Measurements from ENCODE around the gene FBN1.

The FBN1 gene

GRCh38 chr15:48616216-48616615, 29.3 kb downstream of the FBN1 start:
- ChIA-PET POLR2A (no interaction called here), CTCF (no interaction called here)
- Histone ChIP-seq H3K4me3 (ENCODE audit: low read depth, low read length) (no peak overlapping the region), H3K36me3 (ENCODE audit: control insufficient read depth in 2 of 2, insufficient read depth in 1 of 2, low read length in 2 of 2) (no peaks in the 10 kb centered on the region), H3K27ac (ENCODE audit: extremely low read depth, low read depth, low read length) (no peak overlapping the region), H3K4me1 (ENCODE audit: control insufficient read depth, insufficient read depth, low read length) (no peaks in the 10 kb centered on the region), H3K9me3 (ENCODE audit: control insufficient read depth, insufficient read depth, low read depth, low read length) (no peaks in the 10 kb centered on the region)
- TF ChIP-seq ZNF366 (tag by site-specific recombination; conservative IDR thresholded peaks at IDR 0.05) (no peak), ZNF560 (tag by site-specific recombination; IDR thresholded peaks at IDR 0.05; ENCODE audit: borderline replicate concordance) (no peak), ZNF521 (tag by site-specific recombination; IDR thresholded peaks at IDR 0.05) (no peak), ZSCAN18 (tag by site-specific recombination; IDR thresholded peaks at IDR 0.05) (no peak), ZFP3 (tag by site-specific recombination; IDR thresholded peaks at IDR 0.05; ENCODE audit: low read depth) (no peak), ZNF561 (tag by site-specific recombination; IDR thresholded peaks at IDR 0.05; ENCODE audit: borderline replicate concordance) (no peak), SCRT1 (tag by site-specific recombination; IDR thresholded peaks at IDR 0.05; ENCODE audit: borderline replicate concordance) (no peak), ZNF626 (tag by site-specific recombination; IDR thresholded peaks at IDR 0.05) (no peak)

GRCh38 chr15:48614051-48614450, 31.5 kb downstream of the FBN1 start:
- no peaks in the 10 kb centered on the region for H3K36me3 ChIP-seq (ENCODE audit: control insufficient read depth in 2 of 2, insufficient read depth in 1 of 2, low read length in 2 of 2)
- no peaks in the 10 kb centered on the region for H3K9me3 ChIP-seq (ENCODE audit: control insufficient read depth, insufficient read depth, low read depth, low read length)
- no peak overlapping the region for H3K4me3 ChIP-seq (ENCODE audit: low read depth, low read length)
- CTCF ChIA-PET: no interaction called here
- no peak overlapping the region for H3K27ac ChIP-seq (ENCODE audit: extremely low read depth, low read depth, low read length)
- H3K4me1 ChIP-seq (ENCODE audit: control insufficient read depth, insufficient read depth, low read length): no peaks in the 10 kb centered on the region
- TF ChIP-seq ZFP41 (tag by site-specific recombination; IDR thresholded peaks at IDR 0.05; ENCODE audit: borderline replicate concordance) (no peak), ELK4 (IDR thresholded peaks at IDR 0.05; ENCODE audit: borderline replicate concordance, low read depth, low read length) (no peak), ZNF837 (tag by site-specific recombination; IDR thresholded peaks at IDR 0.05) (no peak), BCL11B (tag by site-specific recombination; IDR thresholded peaks at IDR 0.05; ENCODE audit: low read depth) (no peak), PATZ1 (tag by site-specific recombination; IDR thresholded peaks at IDR 0.05) (no peak), ZNF324 (tag by site-specific recombination; IDR thresholded peaks at IDR 0.05) (no peak), KLF1 (tag by site-specific recombination; IDR thresholded peaks at IDR 0.05) (no peak), ZNF580 (tag by site-specific recombination; IDR thresholded peaks at IDR 0.05) (no peak), ZNF140 (tag by site-specific recombination; IDR thresholded peaks at IDR 0.05) (no peak), ZNF2 (tag by site-specific recombination; IDR thresholded peaks at IDR 0.05) (no peak), ZNF561 (tag by site-specific recombination; IDR thresholded peaks at IDR 0.05; ENCODE audit: borderline replicate concordance) (no peak), ZNF548 (tag by site-specific recombination; IDR thresholded peaks at IDR 0.05) (no peak), ZNF404 (tag by site-specific recombination; IDR thresholded peaks at IDR 0.05) (no peak)
- POLR2A ChIA-PET: no interaction called here

All from HEK293 (cell line).